GM18517 (cell line): ENCODE measurements around the gene SYNGR2.
A peak's percentile ranks its signal among the peaks of the same experiment; 100 is the strongest.
"Not testable (repeated sequence)": the region's sequence is repeated elsewhere in the genome, so short reads cannot be mapped to it uniquely, and the experiment has no call there.

Source experiments
- ATAC-seq: cut with Tn5 transposase; IDR thresholded peaks from one replicate; pipeline ENCODE4 v1.9.1; 2021; ENCODE audit warnings: mild to moderate bottlenecking, moderate library complexity; ENCODE audit not compliant: unreplicated experiment

Gene SYNGR2

DNA sequence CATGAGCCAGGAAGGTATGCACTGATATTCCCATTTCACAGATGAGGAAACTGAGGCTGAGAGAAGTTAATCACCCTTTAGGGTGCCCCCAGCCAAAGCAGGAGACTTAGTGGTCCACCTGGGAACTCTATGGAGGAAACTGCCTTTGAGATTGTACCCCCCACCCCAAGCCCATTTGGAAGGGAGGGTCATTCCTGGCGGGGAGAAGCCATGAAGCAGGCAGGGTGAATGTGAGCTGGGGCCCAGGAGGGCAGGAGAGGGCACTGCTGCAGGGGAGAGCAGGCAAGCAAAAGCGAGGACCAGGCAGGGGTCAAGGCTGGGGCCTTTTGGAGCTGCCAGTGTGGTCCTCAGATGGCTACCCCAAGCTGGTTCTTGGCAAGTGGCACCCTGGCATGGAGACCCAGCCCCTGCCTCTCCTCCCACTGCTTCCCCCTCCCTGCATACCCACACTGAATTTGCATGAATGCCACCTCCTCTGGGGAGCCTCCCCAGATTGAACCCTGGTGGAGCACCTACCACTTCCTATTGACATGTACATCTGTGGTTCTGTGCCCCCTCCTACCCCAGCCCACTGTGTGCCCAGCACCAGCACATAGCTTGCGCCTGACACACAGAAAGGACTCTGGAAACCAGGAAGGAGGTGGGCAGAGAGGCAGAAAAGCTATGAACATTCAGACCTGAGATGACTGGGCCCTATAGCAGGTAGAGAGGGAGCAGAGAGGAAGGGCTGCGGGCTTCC lies 38.9 kb upstream of the SYNGR2 start:
- ATAC-seq = no peak

DNA sequence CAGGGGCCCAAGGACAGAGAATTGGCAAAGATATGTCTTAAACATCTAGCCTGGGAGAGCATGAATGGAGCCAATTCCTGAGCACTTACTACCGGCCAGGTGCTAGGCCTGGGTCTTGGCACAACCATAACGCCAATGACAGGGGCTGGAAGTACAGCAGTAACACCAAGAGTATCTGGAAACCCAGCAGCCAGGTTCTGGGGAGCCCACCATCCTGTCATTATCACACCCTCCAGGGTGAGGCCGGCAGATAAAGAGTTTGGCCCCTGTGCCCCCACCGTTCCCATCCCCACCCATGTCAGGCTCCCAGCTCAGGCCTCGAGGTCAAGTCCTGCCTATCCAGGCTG lies 38.3 kb upstream of the SYNGR2 start:
- no peak for ATAC-seq

DNA sequence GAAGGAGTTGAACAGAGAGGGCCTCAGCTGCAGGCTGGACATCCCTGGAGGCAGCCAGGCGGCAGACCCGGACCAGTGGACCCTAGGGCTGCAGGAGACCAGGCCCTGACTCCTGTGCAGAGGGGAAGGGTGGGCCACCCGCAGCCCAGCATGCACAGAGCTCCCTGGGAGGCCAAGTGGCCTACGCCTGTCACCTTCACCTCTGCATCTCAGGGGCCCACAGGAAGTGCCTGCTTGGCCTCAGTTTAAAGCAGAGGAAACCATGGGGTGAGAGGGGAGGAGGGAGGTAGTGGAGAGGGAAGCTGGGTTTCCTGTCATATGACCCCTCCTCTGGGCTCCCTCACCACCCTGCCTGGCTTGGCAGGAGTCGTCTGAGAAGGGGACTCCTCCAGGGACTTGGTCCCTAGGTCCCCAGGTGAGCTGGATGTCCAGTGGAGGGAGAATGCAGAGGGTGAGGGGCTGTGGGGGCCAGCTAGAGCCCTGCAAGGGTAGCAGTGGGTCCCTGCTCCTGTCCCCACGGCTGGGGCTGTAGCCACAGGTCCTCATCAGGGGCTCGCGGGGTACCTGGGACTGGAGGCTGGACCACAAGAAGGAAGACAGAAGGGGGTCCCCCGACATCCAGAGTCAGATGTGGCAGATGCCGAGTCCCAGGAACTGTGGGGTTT lies 37.8 kb upstream of the SYNGR2 start, which contains the start of gene TMC8:
Gene TMC8, plus strand, starts transcription at position 335 of the 665 bp plus-strand sequence. CDS start 818 bp downstream, outside the sequence.
- no peak for ATAC-seq

DNA sequence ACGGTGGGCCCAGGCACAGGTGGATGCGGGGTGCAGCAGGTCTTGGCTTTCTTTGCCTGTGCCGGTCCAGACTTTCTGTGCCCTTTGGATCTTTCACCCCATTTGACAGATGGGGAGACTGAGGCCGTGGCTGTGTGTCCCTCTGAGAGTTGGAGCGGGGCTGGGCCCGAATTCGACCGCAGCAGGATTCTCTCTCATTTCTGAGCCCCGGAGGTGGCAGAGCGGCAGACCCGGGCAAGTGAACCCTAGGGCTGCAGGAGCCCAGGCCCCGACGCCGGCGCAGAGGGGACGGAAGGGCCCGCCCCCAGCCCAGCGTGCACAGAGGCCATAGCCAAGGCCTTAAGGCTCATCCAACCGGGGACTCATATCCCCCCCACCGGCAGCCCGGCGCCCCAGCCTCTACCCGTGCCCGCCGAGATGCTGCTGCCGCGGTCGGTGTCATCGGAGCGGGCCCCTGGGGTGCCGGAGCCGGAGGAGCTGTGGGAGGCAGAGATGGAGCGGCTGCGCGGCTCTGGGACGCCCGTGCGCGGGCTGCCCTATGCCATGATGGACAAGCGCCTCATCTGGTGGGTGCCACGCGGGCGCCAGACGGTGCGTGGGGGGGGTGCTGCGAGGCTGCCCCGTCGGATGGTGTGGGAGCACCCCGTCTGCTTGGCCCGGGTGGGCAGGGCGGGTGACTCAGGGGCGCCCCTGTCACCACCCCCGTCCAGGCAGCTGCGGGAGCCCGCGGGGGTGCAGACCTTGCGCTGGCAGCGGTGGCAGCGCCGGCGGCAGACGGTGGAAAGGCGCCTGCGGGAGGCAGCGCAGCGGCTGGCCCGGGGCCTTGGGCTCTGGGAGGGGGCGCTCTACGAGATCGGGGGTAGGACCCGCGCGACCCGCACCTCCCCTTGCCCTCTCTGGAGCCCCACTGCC lies 37.0 kb upstream of the SYNGR2 start:
- ATAC-seq = no peak

DNA sequence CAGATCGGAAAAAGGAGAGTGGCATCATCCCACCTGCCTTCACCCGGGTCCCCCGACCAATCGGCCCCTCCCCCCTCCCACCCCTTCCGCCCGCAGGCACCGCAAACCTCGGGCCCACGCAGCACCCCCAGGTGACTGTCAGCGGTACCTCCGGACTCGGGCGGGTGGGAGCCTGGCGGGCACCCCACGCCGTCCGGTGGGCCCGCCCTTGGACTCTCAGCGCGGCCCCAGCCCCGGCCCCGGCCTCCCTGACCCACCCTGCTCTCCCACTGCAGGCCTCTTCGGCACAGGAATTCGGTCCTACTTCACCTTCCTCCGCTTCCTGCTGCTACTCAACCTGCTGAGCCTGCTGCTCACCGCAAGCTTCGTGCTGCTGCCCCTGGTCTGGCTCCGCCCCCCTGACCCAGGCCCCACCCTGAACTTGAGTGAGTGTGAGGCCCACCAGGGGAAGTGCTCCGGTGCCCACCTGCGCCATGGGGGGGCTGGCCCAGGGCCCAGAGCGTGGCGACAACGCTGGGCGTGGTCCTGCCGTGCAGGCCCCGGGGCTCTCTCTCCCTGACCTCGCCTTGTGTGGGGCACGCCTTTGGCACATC lies 36.2 kb upstream of the SYNGR2 start:
- ATAC-seq = no peak

DNA sequence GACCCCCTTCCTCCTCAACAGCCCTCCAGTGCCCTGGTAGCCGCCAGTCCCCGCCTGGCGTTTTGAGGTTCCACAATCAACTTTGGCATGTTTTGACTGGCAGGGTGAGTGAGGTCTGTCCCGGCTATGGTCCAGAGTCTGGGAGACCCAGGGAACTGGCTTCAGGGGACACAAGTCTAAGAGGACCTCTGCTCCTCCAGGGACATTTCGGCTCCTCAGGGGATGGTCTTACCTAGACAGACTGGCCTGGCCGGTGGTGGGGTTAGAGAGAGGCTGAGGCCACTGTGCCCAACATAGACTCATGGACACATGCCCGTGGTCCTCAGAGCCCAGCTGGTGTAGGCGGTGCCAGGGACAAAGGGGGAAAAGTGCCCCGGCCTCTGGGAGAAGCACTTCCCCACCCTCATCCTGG lies 35.6 kb upstream of the SYNGR2 start:
- no peak for ATAC-seq

DNA sequence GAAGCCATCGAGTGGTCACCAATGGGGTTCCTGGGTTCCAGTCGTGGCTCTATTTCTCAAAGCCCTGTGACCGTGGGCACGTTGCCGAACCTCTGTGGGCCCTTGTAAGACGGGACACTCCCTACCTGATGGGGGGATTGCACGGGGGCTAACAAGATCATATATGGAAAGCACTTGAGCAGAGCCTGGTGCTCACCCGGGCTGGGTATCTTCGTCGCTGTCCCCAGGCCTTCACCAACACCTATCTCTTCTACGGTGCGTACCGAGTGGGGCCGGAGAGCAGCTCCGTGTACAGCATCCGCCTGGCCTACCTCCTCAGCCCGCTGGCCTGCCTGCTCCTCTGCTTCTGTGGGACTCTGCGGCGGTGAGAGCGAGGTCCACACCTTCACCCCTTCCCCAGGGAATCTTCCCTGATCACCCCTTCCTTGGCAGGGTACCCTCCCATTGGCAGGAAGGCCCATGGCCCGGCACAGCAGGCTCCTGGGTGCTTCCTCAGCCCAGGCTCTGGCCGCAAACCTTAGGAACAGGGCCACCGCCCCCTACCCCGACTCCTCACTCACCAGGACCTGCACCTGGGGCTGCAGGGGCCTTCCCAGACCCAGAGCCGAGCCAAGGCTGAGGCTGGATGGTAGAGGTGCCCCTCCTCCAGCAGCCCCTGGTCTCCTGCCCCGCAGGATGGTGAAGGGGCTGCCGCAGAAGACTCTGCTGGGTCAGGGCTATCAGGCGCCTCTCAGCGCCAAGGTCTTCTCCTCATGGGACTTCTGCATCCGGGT lies 35.0 kb upstream of the SYNGR2 start:
- ATAC-seq = no peak

DNA sequence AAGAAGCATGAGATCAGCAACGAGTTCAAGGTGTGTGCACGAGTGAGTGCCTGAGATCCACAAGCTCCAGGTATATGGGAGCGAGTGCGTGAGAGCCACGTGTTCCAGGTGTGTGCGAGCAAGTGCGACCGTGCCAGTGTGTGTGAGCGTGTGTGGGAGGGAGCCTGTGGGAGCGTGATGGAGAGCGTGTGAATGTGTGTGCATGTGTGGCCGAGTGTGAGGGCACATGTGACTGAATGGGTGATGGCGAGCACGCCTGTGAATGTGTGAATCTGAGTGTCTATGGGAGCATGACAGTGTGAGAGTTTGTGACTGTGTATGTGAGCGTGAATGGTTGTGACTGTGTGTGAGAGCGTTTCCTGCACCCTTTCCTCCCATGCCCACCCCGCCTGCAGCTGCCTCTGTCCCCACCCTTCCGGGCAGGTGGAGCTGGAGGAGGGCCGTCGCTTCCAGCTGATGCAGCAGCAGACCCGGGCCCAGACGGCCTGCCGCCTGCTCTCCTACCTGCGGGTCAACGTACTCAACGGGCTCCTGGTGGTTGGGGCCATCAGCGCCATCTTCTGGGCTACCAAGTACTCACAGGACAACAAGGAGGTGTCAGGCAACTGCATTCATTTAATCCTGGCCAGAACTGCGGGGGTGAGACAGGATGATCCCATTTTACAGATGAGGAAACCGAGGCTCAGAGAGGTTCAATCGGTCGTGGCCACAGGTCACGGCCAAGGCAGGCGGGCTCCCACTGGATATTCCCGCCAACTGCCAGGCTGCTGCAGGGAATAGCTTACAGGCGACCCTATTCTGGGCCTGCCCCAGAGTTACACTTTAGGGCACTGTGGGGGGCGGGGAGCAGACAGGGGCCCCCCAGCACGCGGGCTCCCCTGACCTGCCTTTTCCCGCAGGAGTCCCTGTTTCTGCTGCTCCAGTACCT lies 34.1 kb upstream of the SYNGR2 start:
- ATAC-seq = no peak

DNA sequence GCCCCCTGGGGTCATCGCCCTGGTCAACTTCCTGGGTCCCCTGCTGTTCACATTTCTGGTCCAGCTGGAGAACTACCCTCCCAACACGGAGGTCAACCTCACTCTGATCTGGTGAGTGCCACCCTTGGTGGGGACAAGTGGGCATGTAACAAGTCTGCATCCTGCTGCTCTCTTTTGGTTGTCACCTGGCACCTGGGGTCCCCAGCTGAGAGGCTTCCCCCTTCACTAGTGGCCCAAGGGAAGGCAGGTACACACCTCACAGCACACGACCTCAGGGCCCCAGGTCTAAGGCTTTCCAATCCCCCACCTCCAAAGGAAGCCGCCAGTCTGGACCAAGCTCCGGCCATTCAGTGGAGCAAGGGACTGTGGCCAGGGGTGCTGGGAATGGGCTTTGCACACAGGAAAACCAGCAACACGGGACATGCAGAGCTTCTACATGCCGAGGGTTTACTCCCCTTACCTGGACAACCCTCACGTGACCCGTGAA lies 33.4 kb upstream of the SYNGR2 start:
- no peak for ATAC-seq

DNA sequence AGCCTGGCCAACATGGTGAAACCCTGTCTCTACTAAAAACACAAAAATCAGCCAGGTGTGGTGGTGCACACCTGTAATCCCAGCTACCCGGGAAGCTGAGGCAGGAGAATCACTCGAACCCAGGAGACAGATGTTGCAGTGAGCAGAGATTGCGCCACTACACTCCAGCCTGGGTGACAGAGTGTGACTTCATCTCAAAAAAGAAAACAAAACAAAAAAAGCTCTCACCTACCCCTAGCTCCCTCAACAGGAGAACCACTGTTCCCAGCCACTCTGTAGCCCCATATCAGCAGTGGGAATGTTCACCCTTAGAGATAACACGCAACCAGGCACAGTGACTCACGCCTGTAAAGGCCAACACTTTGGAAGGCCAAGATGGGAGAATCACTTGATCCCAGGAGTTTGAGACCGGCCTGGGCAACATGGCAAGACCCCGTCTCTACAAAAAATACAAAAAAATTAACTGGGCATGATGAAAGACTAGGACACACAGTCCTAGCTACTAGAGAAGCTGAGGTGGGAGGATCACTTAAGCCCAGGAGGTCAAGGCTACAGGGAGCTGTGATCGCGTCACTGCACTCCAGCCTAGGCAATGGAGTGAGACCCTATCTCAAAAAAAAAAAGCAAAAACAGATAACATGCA lies 32.4 kb upstream of the SYNGR2 start:
- no peak for ATAC-seq

DNA sequence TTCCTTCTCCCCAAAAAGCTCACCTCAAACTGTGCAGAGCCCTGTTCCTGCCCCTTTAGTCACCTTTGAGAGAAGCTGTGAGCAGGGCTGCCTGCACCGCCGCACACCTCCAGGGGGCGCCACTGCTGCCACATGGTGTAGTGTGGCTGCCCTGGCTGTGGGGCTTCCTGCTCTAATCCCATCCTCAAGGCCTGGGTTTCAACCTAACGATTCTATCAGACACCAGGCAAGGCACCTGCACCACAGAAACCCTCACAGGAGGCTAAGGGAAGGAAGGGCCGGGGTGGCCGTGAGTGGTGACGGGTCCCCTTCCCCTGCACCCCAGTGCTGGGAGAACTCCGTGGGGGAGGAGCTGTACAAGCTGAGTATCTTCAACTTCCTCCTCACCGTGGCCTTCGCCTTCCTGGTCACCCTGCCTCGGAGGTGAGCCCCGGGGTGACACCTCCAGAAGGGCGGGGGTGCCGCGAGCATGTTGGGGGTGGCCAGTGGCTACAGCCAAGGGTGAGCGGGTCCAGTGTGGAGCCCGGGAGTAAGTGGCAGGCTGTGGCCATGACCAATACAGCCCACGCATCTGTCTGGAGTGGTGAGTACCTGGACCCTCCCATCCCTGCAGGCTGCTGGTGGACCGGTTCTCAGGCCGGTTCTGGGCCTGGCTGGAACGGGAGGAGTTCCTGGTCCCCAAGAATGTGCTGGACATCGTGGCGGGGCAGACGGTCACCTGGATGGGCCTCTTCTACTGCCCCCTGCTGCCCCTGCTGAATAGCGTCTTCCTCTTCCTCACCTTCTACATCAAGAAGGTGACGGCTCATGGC lies 30.8 kb upstream of the SYNGR2 start:
- no peak for ATAC-seq

DNA sequence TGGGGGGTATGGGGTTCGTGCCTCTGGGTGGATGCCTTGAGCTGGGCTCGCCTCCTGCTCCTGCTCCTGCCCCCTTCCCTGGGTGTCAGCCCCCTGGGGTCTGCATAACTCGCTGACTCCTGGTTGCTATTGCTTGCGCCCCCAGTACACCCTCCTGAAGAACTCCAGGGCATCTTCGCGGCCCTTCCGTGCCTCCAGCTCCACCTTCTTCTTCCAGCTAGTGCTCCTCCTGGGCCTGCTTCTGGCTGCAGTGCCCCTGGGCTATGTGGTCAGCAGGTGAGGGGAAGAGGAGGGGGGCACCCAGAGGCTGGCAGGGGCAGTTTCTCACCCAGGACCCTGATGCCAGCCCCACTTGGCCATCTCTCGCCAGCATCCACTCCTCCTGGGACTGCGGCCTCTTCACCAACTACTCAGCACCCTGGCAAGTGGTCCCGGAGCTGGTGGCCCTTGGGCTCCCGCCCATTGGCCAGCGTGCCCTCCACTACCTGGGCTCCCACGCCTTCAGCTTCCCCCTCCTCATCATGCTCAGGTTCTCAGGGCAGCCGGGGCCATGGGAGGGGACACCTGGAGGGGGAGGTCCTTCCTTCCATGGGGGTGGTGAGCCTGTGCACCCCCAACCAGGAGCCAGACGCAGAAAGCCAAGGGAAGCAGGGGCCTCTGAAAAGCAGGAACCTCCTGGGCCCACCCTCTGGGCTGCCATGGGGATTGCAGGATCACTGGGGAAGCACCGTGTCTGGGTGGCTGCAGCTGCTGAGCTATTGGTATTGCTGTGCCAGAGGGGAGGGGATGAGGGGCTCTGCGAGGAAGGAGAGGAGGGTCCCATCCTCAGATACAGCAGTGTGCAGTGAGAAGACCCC lies 29.9 kb upstream of the SYNGR2 start:
- no peak for ATAC-seq

DNA sequence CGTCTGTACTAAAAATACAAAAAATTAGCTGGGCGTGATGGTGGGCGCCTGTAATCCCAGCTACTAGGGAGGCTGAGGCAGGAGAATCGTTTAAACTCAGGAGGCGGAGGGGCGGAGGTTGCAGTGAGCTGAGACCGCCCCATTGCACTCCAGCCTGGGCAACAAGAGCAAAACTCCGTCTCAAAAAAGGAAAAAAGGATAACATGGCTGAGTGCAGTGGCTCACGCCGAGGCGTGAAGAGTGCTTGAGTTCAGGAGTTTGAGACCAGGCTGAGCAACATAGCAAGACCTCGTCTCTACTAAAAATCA lies 28.6 kb upstream of the SYNGR2 start:
- not testable (repeated sequence) for ATAC-seq

DNA sequence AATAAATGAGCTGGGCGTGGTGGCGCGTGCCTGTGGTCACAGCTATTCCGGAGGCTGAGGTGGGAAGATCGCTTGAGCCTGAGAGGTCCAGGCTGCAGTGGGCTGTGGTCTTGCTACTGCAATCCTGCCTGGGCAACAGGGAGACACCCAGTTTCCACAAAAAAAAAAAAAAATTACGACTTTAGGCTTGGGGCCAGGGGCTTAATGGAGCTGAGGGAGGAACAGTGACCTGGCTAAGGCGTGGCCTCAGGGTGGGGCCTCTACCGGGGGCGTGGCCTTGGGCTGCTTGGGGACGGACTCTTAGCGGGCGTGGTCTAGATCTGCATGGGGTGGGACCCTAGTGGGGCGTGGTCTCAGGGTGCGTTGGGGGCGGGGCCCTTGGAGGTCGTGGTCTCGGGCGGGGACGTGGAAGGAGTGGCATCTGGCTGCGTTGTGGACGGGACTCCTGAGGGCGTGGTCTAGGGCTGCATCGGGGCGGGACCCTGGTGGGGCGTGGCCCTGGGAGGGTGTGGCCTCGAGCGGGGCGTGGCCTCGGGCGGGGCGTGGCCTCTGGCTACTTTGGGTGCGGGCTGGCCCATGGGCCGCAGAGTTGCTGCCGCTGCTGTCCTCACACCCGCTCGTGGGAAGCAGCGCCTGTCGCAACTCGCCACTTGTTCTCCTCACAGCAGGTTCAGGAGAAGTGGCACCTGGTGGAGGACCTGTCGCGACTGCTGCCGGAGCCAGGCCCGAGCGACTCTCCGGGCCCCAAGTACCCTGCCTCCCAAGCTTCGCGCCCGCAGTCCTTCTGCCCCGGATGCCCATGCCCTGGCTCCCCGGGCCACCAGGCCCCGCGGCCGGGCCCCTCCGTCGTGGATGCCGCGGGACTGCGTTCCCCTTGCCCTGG lies 28.0 kb upstream of the SYNGR2 start:
- ATAC-seq = peak; percentile 62

DNA sequence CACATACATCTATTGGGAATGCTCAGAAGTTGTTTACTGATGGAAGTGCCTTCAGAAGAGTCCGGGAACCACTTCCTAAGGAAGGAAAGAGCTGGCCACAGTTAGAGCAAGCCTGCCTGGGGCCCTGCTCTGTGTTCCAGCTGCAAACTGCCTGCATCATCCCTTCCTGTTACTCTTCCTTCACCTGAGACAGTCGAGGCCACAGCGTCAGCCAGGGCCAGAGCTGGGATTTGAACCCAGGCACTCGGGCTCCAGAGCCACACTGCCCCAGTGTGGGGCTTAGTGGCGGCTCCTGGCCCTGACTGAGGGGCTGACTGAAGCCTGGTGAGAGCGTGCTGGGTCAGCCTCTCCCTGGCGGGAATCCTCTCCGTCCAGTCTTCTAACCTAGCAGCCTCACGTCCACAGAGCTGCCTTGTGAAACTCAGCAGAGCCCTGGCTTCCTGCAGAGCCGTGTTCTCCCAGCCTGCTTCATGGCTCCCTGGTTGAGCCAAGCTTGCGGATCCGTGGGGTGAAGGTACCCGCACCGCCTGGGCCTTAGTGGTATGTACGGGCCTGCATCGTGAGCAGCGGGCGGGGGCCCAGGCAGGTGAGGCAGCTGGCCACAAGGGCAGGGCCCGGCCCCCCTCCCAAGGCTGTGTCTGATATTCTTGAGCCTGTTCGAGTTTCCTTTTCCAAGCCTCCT lies 26.8 kb upstream of the SYNGR2 start:
- ATAC-seq = no peak
